ENCODE measurements around the gene SSH2.

SSH2 gene

GRCh38 chr17:29707212-29707571, 222.8 kb downstream of the SSH2 start:
- peaks cover 9% of the 10 kb centered on the region; the same call in 1 of the 2 replicates for H3K4me1 ChIP-seq (ENCODE audit: control insufficient read depth, insufficient read depth, low read length)
- no peak overlapping the region for H3K27ac ChIP-seq (ENCODE audit: extremely low read depth, low read depth, low read length)
- ChIA-PET POLR2A (no interaction called here), CTCF (interaction anchor here (0.6 kb wide), 2 partner anchors 135 to 591 kb away, joined by 3 to 5 read pairs; no protein-coding TSS in a partner anchor)
- H3K9me3 ChIP-seq (ENCODE audit: control insufficient read depth, insufficient read depth, low read depth, low read length) = no peaks in the 10 kb centered on the region
- no peak overlapping the region for H3K4me3 ChIP-seq (ENCODE audit: low read depth, low read length)
- TF ChIP-seq ZNF112 (tag by site-specific recombination; IDR thresholded peaks at IDR 0.05) (no peak), SALL2 (tag by site-specific recombination; IDR thresholded peaks at IDR 0.05; ENCODE audit: borderline replicate concordance) (no peak), ZNF140 (tag by site-specific recombination; IDR thresholded peaks at IDR 0.05) (no peak), ZNF639 (tag by site-specific recombination; IDR thresholded peaks at IDR 0.05) (no peak)
- TF ChIP-seq, protein P1, sequence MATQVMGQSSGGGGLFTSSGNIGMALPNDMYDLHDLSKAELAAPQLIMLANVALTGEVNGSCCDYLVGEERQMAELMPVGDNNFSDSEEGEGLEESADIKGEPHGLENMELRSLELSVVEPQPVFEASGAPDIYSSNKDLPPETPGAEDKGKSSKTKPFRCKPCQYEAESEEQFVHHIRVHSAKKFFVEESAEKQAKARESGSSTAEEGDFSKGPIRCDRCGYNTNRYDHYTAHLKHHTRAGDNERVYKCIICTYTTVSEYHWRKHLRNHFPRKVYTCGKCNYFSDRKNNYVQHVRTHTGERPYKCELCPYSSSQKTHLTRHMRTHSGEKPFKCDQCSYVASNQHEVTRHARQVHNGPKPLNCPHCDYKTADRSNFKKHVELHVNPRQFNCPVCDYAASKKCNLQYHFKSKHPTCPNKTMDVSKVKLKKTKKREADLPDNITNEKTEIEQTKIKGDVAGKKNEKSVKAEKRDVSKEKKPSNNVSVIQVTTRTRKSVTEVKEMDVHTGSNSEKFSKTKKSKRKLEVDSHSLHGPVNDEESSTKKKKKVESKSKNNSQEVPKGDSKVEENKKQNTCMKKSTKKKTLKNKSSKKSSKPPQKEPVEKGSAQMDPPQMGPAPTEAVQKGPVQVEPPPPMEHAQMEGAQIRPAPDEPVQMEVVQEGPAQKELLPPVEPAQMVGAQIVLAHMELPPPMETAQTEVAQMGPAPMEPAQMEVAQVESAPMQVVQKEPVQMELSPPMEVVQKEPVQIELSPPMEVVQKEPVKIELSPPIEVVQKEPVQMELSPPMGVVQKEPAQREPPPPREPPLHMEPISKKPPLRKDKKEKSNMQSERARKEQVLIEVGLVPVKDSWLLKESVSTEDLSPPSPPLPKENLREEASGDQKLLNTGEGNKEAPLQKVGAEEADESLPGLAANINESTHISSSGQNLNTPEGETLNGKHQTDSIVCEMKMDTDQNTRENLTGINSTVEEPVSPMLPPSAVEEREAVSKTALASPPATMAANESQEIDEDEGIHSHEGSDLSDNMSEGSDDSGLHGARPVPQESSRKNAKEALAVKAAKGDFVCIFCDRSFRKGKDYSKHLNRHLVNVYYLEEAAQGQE (tag by site-specific recombination; IDR thresholded peaks at IDR 0.05) = no peak
- TF ChIP-seq, protein P2, sequence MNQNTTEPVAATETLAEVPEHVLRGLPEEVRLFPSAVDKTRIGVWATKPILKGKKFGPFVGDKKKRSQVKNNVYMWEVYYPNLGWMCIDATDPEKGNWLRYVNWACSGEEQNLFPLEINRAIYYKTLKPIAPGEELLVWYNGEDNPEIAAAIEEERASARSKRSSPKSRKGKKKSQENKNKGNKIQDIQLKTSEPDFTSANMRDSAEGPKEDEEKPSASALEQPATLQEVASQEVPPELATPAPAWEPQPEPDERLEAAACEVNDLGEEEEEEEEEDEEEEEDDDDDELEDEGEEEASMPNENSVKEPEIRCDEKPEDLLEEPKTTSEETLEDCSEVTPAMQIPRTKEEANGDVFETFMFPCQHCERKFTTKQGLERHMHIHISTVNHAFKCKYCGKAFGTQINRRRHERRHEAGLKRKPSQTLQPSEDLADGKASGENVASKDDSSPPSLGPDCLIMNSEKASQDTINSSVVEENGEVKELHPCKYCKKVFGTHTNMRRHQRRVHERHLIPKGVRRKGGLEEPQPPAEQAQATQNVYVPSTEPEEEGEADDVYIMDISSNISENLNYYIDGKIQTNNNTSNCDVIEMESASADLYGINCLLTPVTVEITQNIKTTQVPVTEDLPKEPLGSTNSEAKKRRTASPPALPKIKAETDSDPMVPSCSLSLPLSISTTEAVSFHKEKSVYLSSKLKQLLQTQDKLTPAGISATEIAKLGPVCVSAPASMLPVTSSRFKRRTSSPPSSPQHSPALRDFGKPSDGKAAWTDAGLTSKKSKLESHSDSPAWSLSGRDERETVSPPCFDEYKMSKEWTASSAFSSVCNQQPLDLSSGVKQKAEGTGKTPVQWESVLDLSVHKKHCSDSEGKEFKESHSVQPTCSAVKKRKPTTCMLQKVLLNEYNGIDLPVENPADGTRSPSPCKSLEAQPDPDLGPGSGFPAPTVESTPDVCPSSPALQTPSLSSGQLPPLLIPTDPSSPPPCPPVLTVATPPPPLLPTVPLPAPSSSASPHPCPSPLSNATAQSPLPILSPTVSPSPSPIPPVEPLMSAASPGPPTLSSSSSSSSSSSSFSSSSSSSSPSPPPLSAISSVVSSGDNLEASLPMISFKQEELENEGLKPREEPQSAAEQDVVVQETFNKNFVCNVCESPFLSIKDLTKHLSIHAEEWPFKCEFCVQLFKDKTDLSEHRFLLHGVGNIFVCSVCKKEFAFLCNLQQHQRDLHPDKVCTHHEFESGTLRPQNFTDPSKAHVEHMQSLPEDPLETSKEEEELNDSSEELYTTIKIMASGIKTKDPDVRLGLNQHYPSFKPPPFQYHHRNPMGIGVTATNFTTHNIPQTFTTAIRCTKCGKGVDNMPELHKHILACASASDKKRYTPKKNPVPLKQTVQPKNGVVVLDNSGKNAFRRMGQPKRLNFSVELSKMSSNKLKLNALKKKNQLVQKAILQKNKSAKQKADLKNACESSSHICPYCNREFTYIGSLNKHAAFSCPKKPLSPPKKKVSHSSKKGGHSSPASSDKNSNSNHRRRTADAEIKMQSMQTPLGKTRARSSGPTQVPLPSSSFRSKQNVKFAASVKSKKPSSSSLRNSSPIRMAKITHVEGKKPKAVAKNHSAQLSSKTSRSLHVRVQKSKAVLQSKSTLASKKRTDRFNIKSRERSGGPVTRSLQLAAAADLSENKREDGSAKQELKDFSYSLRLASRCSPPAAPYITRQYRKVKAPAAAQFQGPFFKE (tag by site-specific recombination; IDR thresholded peaks at IDR 0.05; ENCODE audit: borderline replicate concordance) = no peak
- H3K36me3 ChIP-seq (ENCODE audit: control insufficient read depth in 2 of 2, insufficient read depth in 1 of 2, low read length in 2 of 2) = peaks cover 0 to 3% of the 10 kb centered on the region in 2 experiments; a peak in 2 of 3 replicates

GRCh38 chr17:29706045-29706431, 224.0 kb downstream of the SSH2 start:
- CTCF ChIA-PET = interaction anchor here (0.6 to 1.8 kb wide), 4 partner anchors 13 to 92 kb away, joined by 4 to 5 read pairs (median 4); no protein-coding TSS in a partner anchor
- Histone ChIP-seq H3K9me3 (ENCODE audit: control insufficient read depth, insufficient read depth, low read depth, low read length) (no peaks in the 10 kb centered on the region), H3K27ac (ENCODE audit: extremely low read depth, low read depth, low read length) (no peak overlapping the region), H3K36me3 (ENCODE audit: control insufficient read depth in 2 of 2, insufficient read depth in 1 of 2, low read length in 2 of 2) (peaks cover 0 to 10% of the 10 kb centered on the region in 2 experiments; a peak in 2 of 3 replicates), H3K4me3 (ENCODE audit: low read depth, low read length) (no peak overlapping the region), H3K4me1 (ENCODE audit: control insufficient read depth, insufficient read depth, low read length) (peaks cover 7% of the 10 kb centered on the region; the same call in 1 of the 2 replicates)
- no peak for TF ChIP-seq ZNF707 (tag by site-specific recombination; IDR thresholded peaks at IDR 0.05)
- POLR2A ChIA-PET = no interaction called here

DNA sequence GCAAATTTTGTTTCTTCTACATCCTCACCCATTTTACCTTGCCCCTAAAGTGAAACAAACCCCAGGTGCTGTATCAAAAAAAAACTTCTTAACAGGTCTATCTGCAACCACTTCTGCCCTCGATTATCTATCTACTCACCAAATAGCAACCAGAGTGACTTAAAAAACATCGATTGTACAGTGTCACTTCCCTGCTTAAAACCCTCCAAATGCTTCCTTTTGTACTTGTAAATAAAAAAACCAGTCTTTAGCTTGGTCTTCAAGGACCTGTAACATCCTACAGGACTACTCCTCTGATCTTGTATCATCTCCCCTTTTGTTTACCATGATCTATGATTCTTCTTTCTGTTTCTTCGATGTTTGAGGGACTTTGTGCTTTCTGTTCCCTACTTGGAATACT, 224.6 kb downstream of the SSH2 start:
- no peak overlapping the region for H3K4me3 ChIP-seq (ENCODE audit: low read depth, low read length)
- H3K27ac ChIP-seq (ENCODE audit: extremely low read depth, low read depth, low read length) = no peak overlapping the region
- ChIA-PET CTCF (interaction anchor here (0.8 to 1.8 kb wide), 4 partner anchors 13 to 74 kb away, joined by 3 to 5 read pairs (median 4); no protein-coding TSS in a partner anchor), POLR2A (no interaction called here)
- peaks cover 2% of the 10 kb centered on the region; the same call in 1 of the 2 replicates for H3K4me1 ChIP-seq (ENCODE audit: control insufficient read depth, insufficient read depth, low read length)
- peaks cover 0 to 11% of the 10 kb centered on the region in 2 experiments; a peak in 2 of 3 replicates for H3K36me3 ChIP-seq (ENCODE audit: control insufficient read depth in 2 of 2, insufficient read depth in 1 of 2, low read length in 2 of 2)
- H3K9me3 ChIP-seq (ENCODE audit: control insufficient read depth, insufficient read depth, low read depth, low read length) = no peaks in the 10 kb centered on the region
- TF ChIP-seq ZNF146 (tag by site-specific recombination; IDR thresholded peaks at IDR 0.05) (no peak), ZNF747 (tag by site-specific recombination; IDR thresholded peaks at IDR 0.05) (no peak), ZNF510 (tag by site-specific recombination; IDR thresholded peaks at IDR 0.05; ENCODE audit: insufficient replicate concordance) (no peak), ZSCAN23 (tag by site-specific recombination; IDR thresholded peaks at IDR 0.05) (no peak), SCRT1 (tag by site-specific recombination; IDR thresholded peaks at IDR 0.05; ENCODE audit: borderline replicate concordance) (no peak)
- TF ChIP-seq, protein P3, sequence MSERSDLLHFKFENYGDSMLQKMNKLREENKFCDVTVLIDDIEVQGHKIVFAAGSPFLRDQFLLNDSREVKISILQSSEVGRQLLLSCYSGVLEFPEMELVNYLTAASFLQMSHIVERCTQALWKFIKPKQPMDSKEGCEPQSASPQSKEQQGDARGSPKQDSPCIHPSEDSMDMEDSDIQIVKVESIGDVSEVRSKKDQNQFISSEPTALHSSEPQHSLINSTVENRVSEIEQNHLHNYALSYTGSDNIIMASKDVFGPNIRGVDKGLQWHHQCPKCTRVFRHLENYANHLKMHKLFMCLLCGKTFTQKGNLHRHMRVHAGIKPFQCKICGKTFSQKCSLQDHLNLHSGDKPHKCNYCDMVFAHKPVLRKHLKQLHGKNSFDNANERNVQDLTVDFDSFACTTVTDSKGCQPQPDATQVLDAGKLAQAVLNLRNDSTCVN (tag by site-specific recombination; optimal IDR thresholded peaks at IDR 0.05) = no peak
- TF ChIP-seq, protein P1 (tag by site-specific recombination; IDR thresholded peaks at IDR 0.05) = no peak

Measured in HEK293 (cell line).